K562 (cell line): ENCODE measurements around the gene MLLT3. TPM values are rescaled to one million over a fixed set of nuclear protein-coding genes. Genes with fewer than 3 reads are reported as not detected.

Source experiments
- microRNA-seq: library from miRNA; unstranded; fragments of <30 nt; microRNA quantifications from one replicate; pipeline ENCODE4, GENCODE V29; 2018; ENCODE audit warnings: borderline microRNAs expressed
- polyA plus RNA-seq, 8 experiments: library from polyadenylated mRNA; depleted of rRNA in 4 of 8; stranded (reverse) in 5 of 8; unstranded in 3 of 8; fragments of >200 nt; fragmentation: Nextera tagmentation in 2 of 8; fragmentation: Illumina TruSeq in 1 of 8; extraction: Ambion mirVana in 2 of 8; extraction: Trizol in 1 of 8; gene quantifications; 2 replicates each; pipeline versions ENCODE4 v1.2.1 to v1.2.3, GENCODE V29; 2011 to 2014; ENCODE audit warnings: inconsistent platforms in 1 of 8, missing spikeins in 1 of 8
- small RNA-seq: library from RNA; depleted of rRNA; stranded (forward); fragments of <200 nt; gene quantifications from one replicate; pipeline ENCODE3, GENCODE V24; 2014
- total RNA-seq, 7 experiments: library from RNA; depleted of rRNA in 6 of 7; stranded (reverse); fragments of >200 nt in 6 of 7; fragmentation: Illumina TruSeq in 2 of 7; extraction: Trizol in 2 of 7; gene quantifications; 2 replicates each; pipeline versions ENCODE4 v1.2.1 to v1.2.3, GENCODE V29; 2011 to 2021; ENCODE audit warnings: low replicate concordance in 1 of 7

Gene MLLT3
- total and polyA plus RNA-seq, 9 of the 15 experiments (the other 6 are each of a cell fraction or from before 2014, with no cell fraction given), result 0.07 to 0.42 (median 0.22) TPM; not detected in 4

Small RNA genes lying within 50 kb of the gene (microRNA-seq; reads per million reads assigned to microRNA genes)
- gene MIR4473, result not detected
- not detected for gene MIR4474

Small RNA genes lying within 50 kb of the gene (small RNA-seq; reads per million reads assigned to genes)
- not detected for gene MIR4473
- gene MIR4474, result not detected
- not detected for gene RNU4-26P

Other genes starting within 250 kb of the MLLT3 start
- gene FOCAD, start 61.8 kb upstream of the MLLT3 start, total RNA-seq (2014; rRNA removed), result 0.20 and 1.6 TPM in 2 replicates
- 1.1 and 1.4 TPM in 2 replicates for gene FOCAD, start 61.8 kb upstream of the MLLT3 start, total RNA-seq (2014; rRNA removed; fragmentation: Illumina TruSeq; extraction: Trizol)
- gene FOCAD, start 61.8 kb upstream of the MLLT3 start, total RNA-seq (2015; rRNA removed; fragmentation: Illumina TruSeq; extraction: Trizol), result 0.98 and 1.0 TPM in 2 replicates
- gene FOCAD, start 61.8 kb upstream of the MLLT3 start, total RNA-seq (2021), result 1.5 and 2.1 TPM in 2 replicates
- gene FOCAD, start 61.8 kb upstream of the MLLT3 start, polyA plus RNA-seq (2011; rRNA removed), result 1.9 TPM in 2 replicates
- gene FOCAD, start 61.8 kb upstream of the MLLT3 start, polyA plus RNA-seq (2014; fragmentation: Illumina TruSeq; extraction: Trizol), result 0.13 and 0.75 TPM in 2 replicates
- gene FOCAD, start 61.8 kb upstream of the MLLT3 start, polyA plus RNA-seq (2014; fragmentation: Nextera tagmentation; extraction: Ambion mirVana), result 1 to 10 TPM; 2.1 to 2.4 TPM
- 0.24 and 0.57 TPM in 2 replicates for gene FOCAD, start 61.8 kb upstream of the MLLT3 start, polyA plus RNA-seq (2014; rRNA removed)